ENCODE measurements around the gene CKLF.
"Not testable (repeated sequence)": the region's sequence is repeated elsewhere in the genome, so short reads cannot be mapped to it uniquely, and the experiment has no call there.

The CKLF gene

DNA sequence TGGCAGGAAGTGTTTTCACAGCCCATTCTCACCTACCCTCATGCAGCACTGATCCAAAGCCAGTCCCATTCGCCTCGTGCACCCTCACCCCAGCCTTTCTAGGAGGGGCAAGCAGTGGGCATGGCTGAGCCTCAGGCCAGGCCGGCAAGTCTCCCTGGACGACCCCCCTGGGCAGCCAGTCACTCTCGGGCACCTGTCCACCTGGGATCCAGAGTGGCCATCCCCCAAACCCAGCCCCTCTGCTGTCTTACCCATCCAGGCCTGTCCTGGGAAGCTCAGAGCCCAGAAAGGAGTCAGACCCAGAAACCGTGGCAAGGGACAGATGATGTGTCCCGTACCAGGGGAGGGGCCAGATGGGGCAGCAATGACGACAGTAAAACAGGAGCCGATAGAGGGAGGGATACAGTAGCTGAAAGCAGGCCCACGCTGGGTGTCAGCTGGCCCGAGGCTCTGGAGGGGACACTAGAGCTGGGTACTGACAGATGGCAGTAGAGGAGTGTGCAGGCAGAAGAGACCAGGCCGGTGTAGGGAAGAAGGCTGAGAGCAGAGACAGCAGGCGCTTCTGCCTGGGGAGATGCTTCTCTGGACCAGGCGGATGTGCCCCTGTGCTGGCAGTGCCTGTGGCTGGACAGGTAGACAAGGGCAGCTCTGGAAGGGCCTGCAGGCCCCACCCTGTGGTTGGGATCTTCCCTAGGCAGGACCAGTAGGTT is 57.9 kb downstream of the CKLF start:
- FAIRE-seq = no peak

DNA sequence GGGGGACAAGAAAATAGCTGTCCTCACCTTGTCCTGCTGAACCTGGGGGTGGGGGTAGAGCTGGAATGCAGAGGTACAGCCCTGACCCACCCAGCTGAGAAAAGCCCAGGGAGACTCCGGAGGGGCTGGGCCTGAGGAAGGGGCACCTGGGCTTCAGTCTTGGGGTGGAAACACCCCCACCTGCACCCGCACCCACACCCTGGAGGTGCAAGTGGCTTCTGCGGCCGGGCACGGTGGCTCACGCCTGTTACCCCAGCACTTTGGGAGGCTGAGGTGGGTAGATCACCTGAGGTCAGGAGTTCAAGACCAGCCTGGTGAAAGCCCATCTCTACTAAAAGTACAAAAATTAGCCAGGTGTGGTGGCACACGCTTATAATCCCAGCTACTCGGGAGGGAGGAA is 59.5 kb downstream of the CKLF start:
- not testable (repeated sequence) for DNase-seq (ENCODE audit: extremely low spot score, insufficient read length, low read depth); FAIRE-seq

More for the DNA sequence above, 57.9 kb downstream of the CKLF start:
- DNase-seq (ENCODE audit: extremely low spot score, insufficient read length, low read depth) = no peak

DNA sequence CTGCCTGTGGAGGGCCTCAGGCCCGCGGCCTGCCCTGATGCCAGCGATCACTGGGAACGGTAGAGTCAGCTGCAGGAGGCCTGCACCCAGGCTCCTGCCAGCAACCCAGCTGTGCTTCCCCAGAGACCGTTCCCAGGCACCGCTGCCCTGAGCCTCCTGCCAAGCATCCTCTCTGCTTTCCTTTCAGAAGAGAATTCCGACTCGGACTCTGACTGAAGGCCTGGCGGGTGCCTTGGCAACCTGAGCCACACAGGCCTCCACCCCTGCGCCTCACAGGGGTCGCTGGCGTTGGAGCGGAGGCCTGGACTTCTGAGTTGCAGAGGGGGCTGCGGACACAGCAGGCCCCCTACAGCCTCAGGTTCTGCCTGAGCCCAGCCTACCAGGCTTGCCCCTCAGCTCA is 60.0 kb downstream of the CKLF start:
- no peak for DNase-seq (ENCODE audit: extremely low spot score, insufficient read length, low read depth)
- no peak for FAIRE-seq

DNA sequence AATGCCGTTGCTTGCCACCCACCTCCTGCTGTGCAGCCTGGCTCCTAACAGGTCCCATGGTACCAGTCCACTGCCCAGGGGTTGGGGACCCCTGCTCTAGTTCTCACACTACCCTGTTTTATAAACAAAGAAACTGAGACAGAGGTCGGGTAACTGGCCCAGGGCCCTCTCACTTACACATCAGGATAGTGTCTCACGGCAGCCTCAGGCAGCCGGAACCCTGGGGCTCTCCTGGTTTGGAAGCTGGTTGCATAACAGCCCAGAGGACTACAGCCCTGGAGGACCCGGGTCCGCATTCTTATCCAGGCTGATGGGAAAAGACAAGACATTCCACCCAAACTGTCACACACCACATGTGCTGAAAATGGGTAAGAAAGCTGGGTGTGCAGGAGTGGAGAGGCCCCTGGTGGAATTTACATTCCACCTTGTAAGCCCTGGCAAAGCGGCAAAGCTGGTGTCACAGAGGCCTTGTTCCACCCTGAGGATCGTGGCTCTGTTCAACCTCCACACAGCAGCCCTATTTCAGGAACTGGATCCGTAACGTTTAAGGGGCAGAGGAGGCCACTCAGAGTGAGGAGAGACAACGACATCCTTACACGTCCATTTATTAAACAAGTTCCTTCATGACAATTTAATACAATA is 61.9 kb downstream of the CKLF start:
- DNase-seq (ENCODE audit: extremely low spot score, insufficient read length, low read depth) = no peak
- FAIRE-seq = no peak

Measured in GM18507 (cell line).